Gastroesophageal sphincter (tissue), 4 donors: ENCODE results near the gene VWA5A. TPM values are rescaled to one million over a fixed set of nuclear protein-coding genes. Genes with fewer than 3 reads are reported as not detected.
"Not testable (repeated sequence)": the region's sequence is repeated elsewhere in the genome, so short reads cannot be mapped to it uniquely, and the experiment has no call there.

Experiments used
- ATAC-seq: fragments of 150-250 bp; one replicate; pipeline ENCODE4 v1.9.1; 2016; ENCODE audit warnings: mild to moderate bottlenecking, moderate library complexity
- H3K27ac ChIP-seq, 4 donors: fragments of 200-600 bp; sonication (generic) in 3 of 4; 1 replicate in 3 of 4; 2 replicates in 1 of 4; pipeline ENCODE4 v1.5.1; 2016 to 2019
- H3K27me3 ChIP-seq: fragments of 200-600 bp; sonication (generic); one replicate; pipeline ENCODE4 v1.5.1; 2019
- H3K36me3 ChIP-seq, 2 donors: fragments of 200-600 bp; sonication (generic); one replicate each; pipeline ENCODE4 v1.5.1; 2019; ENCODE audit warnings: control low read depth in 1 of 2
- H3K4me1 ChIP-seq, 3 donors: fragments of 200-600 bp; sonication (generic); 1 replicate in 2 of 3; 2 replicates in 1 of 3; pipeline ENCODE4 v1.5.1; 2016 to 2019; ENCODE audit warnings: control low read depth in 2 of 3
- H3K4me3 ChIP-seq, 2 donors: fragments of 200-600 bp; sonication (generic); one replicate each; pipeline ENCODE4 v1.5.1; 2019; ENCODE audit warnings: mild to moderate bottlenecking in 1 of 2, moderate library complexity in 1 of 2
- H3K9me3 ChIP-seq, 3 donors: fragments of 200-600 bp; sonication (generic); one replicate each; pipeline ENCODE4 v1.5.1; 2017 to 2019; ENCODE audit warnings: control low read depth in 2 of 3
- CTCF ChIP-seq, 4 experiments: fragments of 200-600 bp in 2 of 4; fragments of 450-650 bp in 2 of 4; sonication (generic) in 1 of 4; IDR thresholded peaks; one replicate each; pipeline ENCODE4 v1.5.1; 2017 to 2019; ENCODE audit warnings: antibody characterized with exemption in 4 of 4, mild to moderate bottlenecking in 2 of 4, moderate library complexity in 2 of 4
- EP300 ChIP-seq: sonication (generic); formaldehyde crosslinking; IDR thresholded peaks from one replicate; pipeline ENCODE4 v1.6.1; 2017; ENCODE audit warnings: antibody characterized with exemption, mild to moderate bottlenecking
- POLR2A ChIP-seq, 2 donors: fragments of 450-650 bp; IDR thresholded peaks; one replicate each; pipeline ENCODE4 v1.6.1; 2017; ENCODE audit warnings: antibody characterized with exemption in 2 of 2, mild to moderate bottlenecking in 2 of 2, moderate library complexity in 1 of 2
- POLR2AphosphoS5 ChIP-seq: sonication (generic); formaldehyde crosslinking; IDR thresholded peaks from one replicate; pipeline ENCODE4 v1.6.1; 2017; ENCODE audit warnings: antibody characterized with exemption
- WGBS, 2 donors: methylation state at CpG; one replicate each; pipeline ENCODE4 v1.1.5; 2018; ENCODE audit warnings: low coverage in 1 of 2; 5-methylcytosine and 5-hydroxymethylcytosine counted together
- total RNA-seq, 4 donors: library from RNA; depleted of rRNA; stranded (reverse); fragments of >200 nt; gene quantifications; one replicate each; pipeline ENCODE4 v1.1.0, GENCODE V29; 2016

Gene VWA5A
- total RNA-seq, 4 donors from 2014 or later = 13.4 to 23.0 (median 18.6) TPM

GRCh38 chr11:124168796-124169195, 53.5 kb downstream of the VWA5A start:
- Histone ChIP-seq H3K36me3 (no peaks in the 10 kb centered on the region), H3K27ac (no peak overlapping the region), H3K4me1 (no peaks in the 10 kb centered on the region), H3K4me3 (no peak overlapping the region), H3K9me3 (no peaks in the 10 kb centered on the region), H3K27me3 (peaks cover 8% of the 10 kb centered on the region)
- ATAC-seq = no peak
- TF ChIP-seq EP300 (no peak), POLR2A (IDR thresholded peaks at IDR 0.05) (no peak), POLR2AphosphoS5 (no peak), CTCF (IDR thresholded peaks at IDR 0.05) (no peak)

- H3K9me3 ChIP-seq, H3K27ac ChIP-seq, H3K4me3 ChIP-seq, H3K27me3 ChIP-seq, ATAC-seq, H3K36me3 ChIP-seq, H3K4me1 ChIP-seq: not testable (repeated sequence)
- WGBS, 2 donors = 100% methylated on average over 1 of the region's 12 CpGs; no CpG with 5 or more reads in 1 of the 2 donors
These were observed 55.1 kb downstream of the VWA5A start for GRCh38 chr11:124170315-124170714.

GRCh38 chr11:124170801-124171586, 55.7 kb downstream of the VWA5A start:
- WGBS, 2 donors = 85% methylated on average over 7 to 9 of the region's 40 CpGs
- H3K4me3 ChIP-seq = no peak overlapping the region
- no peaks in the 10 kb centered on the region for H3K9me3 ChIP-seq
- peaks cover 8% of the 10 kb centered on the region for H3K27me3 ChIP-seq
- no peak for ATAC-seq
- H3K36me3 ChIP-seq = no peaks in the 10 kb centered on the region
- TF ChIP-seq CTCF (IDR thresholded peaks at IDR 0.05) (no peak), POLR2A (IDR thresholded peaks at IDR 0.05) (no peak), EP300 (no peak), POLR2AphosphoS5 (no peak)
- no peaks in the 10 kb centered on the region for H3K4me1 ChIP-seq
- no peak overlapping the region for H3K27ac ChIP-seq

- H3K36me3 ChIP-seq = no peaks in the 10 kb centered on the region
- H3K4me1 ChIP-seq = no peaks in the 10 kb centered on the region
- peaks cover 8% of the 10 kb centered on the region for H3K27me3 ChIP-seq
- WGBS, 2 donors = 74 to 78% methylated on average over 6 of the region's 6 CpGs
- no peaks in the 10 kb centered on the region for H3K9me3 ChIP-seq
- no peak overlapping the region for H3K4me3 ChIP-seq
- H3K27ac ChIP-seq = no peak overlapping the region
- TF ChIP-seq POLR2A (IDR thresholded peaks at IDR 0.05) = no peak
- no peak for TF ChIP-seq EP300
- no peak for TF ChIP-seq POLR2AphosphoS5
- ATAC-seq = no peak
These were observed 56.9 kb downstream of the VWA5A start for GRCh38 chr11:124172101-124172500.

- no peak overlapping the region for H3K27ac ChIP-seq
- 83% methylated on average over 1 of the region's 1 CpG; no CpG with 5 or more reads in 1 of the 2 donors for WGBS, 2 donors
- no peak for ATAC-seq
- H3K4me1 ChIP-seq = no peaks in the 10 kb centered on the region
- H3K27me3 ChIP-seq = peaks cover 5% of the 10 kb centered on the region
- no peaks in the 10 kb centered on the region for H3K9me3 ChIP-seq
- H3K36me3 ChIP-seq = no peaks in the 10 kb centered on the region
- no peak overlapping the region for H3K4me3 ChIP-seq
- TF ChIP-seq EP300 (no peak), CTCF (IDR thresholded peaks at IDR 0.05) (no peak), POLR2AphosphoS5 (no peak), POLR2A (IDR thresholded peaks at IDR 0.05) (no peak)
These were observed 57.3 kb downstream of the VWA5A start for GRCh38 chr11:124172599-124172998.

- H3K36me3 ChIP-seq = no peaks in the 10 kb centered on the region
- TF ChIP-seq POLR2AphosphoS5 = no peak
- 10 to 22% methylated on average over 4 of the region's 4 CpGs for WGBS, 2 donors
- no peaks in the 10 kb centered on the region for H3K9me3 ChIP-seq
- no peak overlapping the region for H3K4me3 ChIP-seq
- H3K27ac ChIP-seq = no peak overlapping the region
- no peaks in the 10 kb centered on the region for H3K4me1 ChIP-seq
- ATAC-seq = no peak
- H3K27me3 ChIP-seq = no peaks in the 10 kb centered on the region
These were observed 58.8 kb downstream of the VWA5A start for GRCh38 chr11:124174001-124174583.
